SK-N-SH treated with all-trans-retinoic acid at 6 μM for 48 hours (cell line): ENCODE results near the gene SMG5.

Experiments
- ATAC-seq: fragments of 200-7000 bp; cut with Tn5 transposase; 3 replicates; pipeline ENCODE4 v1.9.1; 2020; ENCODE audit warnings: mild to moderate bottlenecking, moderate library complexity
- ARNTL ChIP-seq: fragments of 450-650 bp; formaldehyde crosslinking; IDR thresholded peaks from 2 replicates; pipeline ENCODE4 v1.5.0; 2020; ENCODE audit warnings: low read depth, mild to moderate bottlenecking, moderate library complexity, borderline replicate concordance
- BACH2 ChIP-seq: fragments of 250-450 bp; sonication (Bioruptor Pico); IDR thresholded peaks from 2 replicates; pipeline ENCODE4 v1.9.0; 2021; ENCODE audit warnings: mild to moderate bottlenecking, borderline replicate concordance
- CREB5 ChIP-seq: fragments of 250-450 bp; sonication (Bioruptor Pico); IDR thresholded peaks from 2 replicates; pipeline ENCODE4 v1.5.1; 2020; ENCODE audit warnings: low read depth, mild to moderate bottlenecking, moderate library complexity
- CSDC2 ChIP-seq: fragments of 250-450 bp; sonication (Bioruptor Pico); IDR thresholded peaks from 2 replicates; pipeline ENCODE4 v1.5.0; 2020; ENCODE audit warnings: mild to moderate bottlenecking, moderate library complexity
- CSRNP3 ChIP-seq: fragments of 250-450 bp; sonication (Bioruptor Pico); IDR thresholded peaks from 2 replicates; pipeline ENCODE4 v1.5.1; 2021; ENCODE audit warnings: mild to moderate bottlenecking, moderate library complexity
- ESRRG ChIP-seq: fragments of 250-450 bp; sonication (Bioruptor Pico); IDR thresholded peaks from 2 replicates; pipeline ENCODE4 v1.6.1; 2021; ENCODE audit warnings: mild to moderate bottlenecking
- ISL1 ChIP-seq: fragments of 250-450 bp; sonication (Bioruptor Pico); IDR thresholded peaks from 2 replicates; pipeline ENCODE4 v2.1.2; 2022; ENCODE audit warnings: mild to moderate bottlenecking, moderate library complexity
- OSR1 ChIP-seq: fragments of 250-450 bp; sonication (Bioruptor Pico); IDR thresholded peaks from 2 replicates; pipeline ENCODE4 v1.8.0; 2022; ENCODE audit warnings: moderate library complexity, mild to moderate bottlenecking, inconsistent platforms
- POU6F1 ChIP-seq: fragments of 250-450 bp; sonication (Bioruptor Pico); IDR thresholded peaks from 2 replicates; pipeline ENCODE4 v1.8.0; 2021; ENCODE audit warnings: low read depth, mild to moderate bottlenecking, moderate library complexity, borderline replicate concordance
- PPARA ChIP-seq: fragments of 250-450 bp; sonication (Bioruptor Pico); IDR thresholded peaks from 2 replicates; pipeline ENCODE4 v1.5.0; 2020; ENCODE audit warnings: mild to moderate bottlenecking, borderline replicate concordance
- RARB ChIP-seq: fragments of 250-450 bp; sonication (Bioruptor Pico); IDR thresholded peaks from 2 replicates; pipeline ENCODE4 v1.8.0; 2021; ENCODE audit warnings: mild to moderate bottlenecking, moderate library complexity
- TCF4 ChIP-seq: fragments of 250-450 bp; sonication (Bioruptor Pico); IDR thresholded peaks from 2 replicates; pipeline ENCODE4 v1.8.0; 2021; ENCODE audit warnings: mild to moderate bottlenecking, moderate library complexity, borderline replicate concordance
- TOX ChIP-seq: fragments of 250-450 bp; sonication (Bioruptor Pico); IDR thresholded peaks from 2 replicates; pipeline ENCODE4 v1.8.0; 2021; ENCODE audit warnings: mild to moderate bottlenecking, moderate library complexity, borderline replicate concordance
- TSHZ2 ChIP-seq: fragments of 250-450 bp; sonication (Bioruptor Pico); IDR thresholded peaks from 2 replicates; pipeline ENCODE4 v1.5.0; 2020; ENCODE audit warnings: mild to moderate bottlenecking, moderate library complexity
- ZC3H10 ChIP-seq: fragments of 250-450 bp; sonication (Bioruptor Pico); IDR thresholded peaks from 2 replicates; pipeline ENCODE4 v1.5.1; 2021; ENCODE audit warnings: mild to moderate bottlenecking, moderate library complexity
- ZFP3 ChIP-seq: fragments of 250-450 bp; sonication (Bioruptor Pico); IDR thresholded peaks from 2 replicates; pipeline ENCODE4 v1.5.0; 2020; ENCODE audit warnings: mild to moderate bottlenecking, moderate library complexity
- ZFP30 ChIP-seq: fragments of 450-650 bp; formaldehyde crosslinking; IDR thresholded peaks from 2 replicates; pipeline ENCODE4 v1.5.0; 2022; ENCODE audit warnings: mild to moderate bottlenecking, moderate library complexity
- ZNF8 ChIP-seq: fragments of 450-650 bp; formaldehyde crosslinking; IDR thresholded peaks from 2 replicates; pipeline ENCODE4 v1.5.0; 2020; ENCODE audit warnings: mild to moderate bottlenecking, moderate library complexity

The SMG5 gene

GRCh38 chr1:156286061-156286460, 3.4 kb upstream of the SMG5 start:
- TF ChIP-seq ZNF8 (CRISPR knock-in tag) = no peak
- TF ChIP-seq TCF4 (CRISPR knock-in tag) = no peak
- TF ChIP-seq RARB = no peak
- TF ChIP-seq TOX (CRISPR knock-in tag) = no peak
- TF ChIP-seq ARNTL = no peak
- TF ChIP-seq ZC3H10 = no peak
- no peak for ATAC-seq

GRCh38 chr1:156285437-156285836, 2.8 kb upstream of the SMG5 start:
- TF ChIP-seq BACH2 (CRISPR knock-in tag) = no peak
- no peak for TF ChIP-seq ISL1
- no peak for TF ChIP-seq TSHZ2
- TF ChIP-seq RARB = no peak
- TF ChIP-seq POU6F1 (CRISPR knock-in tag) = no peak
- no peak for TF ChIP-seq ZFP3
- TF ChIP-seq, all 23 proteins: peak for 0
- ATAC-seq = no peak

- no peak for ATAC-seq
- no peak for TF ChIP-seq ZC3H10
- TF ChIP-seq ZFP3 = no peak
- TF ChIP-seq ZFP30 (CRISPR knock-in tag) = no peak
- no peak for TF ChIP-seq ISL1
- TF ChIP-seq CSRNP3 (CRISPR knock-in tag) = no peak
- TF ChIP-seq CREB5 = no peak
- no peak for TF ChIP-seq CSDC2 (CRISPR knock-in tag)
- TF ChIP-seq PPARA (CRISPR knock-in tag) = no peak
These were observed 2.1 kb upstream of the SMG5 start for GRCh38 chr1:156284757-156285156.

- TF ChIP-seq RARB = no peak
- no peak for TF ChIP-seq ZNF8 (CRISPR knock-in tag)
- no peak for TF ChIP-seq ZC3H10
- TF ChIP-seq TOX (CRISPR knock-in tag) = no peak
- TF ChIP-seq ESRRG = no peak
- TF ChIP-seq CSDC2 (CRISPR knock-in tag) = no peak
- TF ChIP-seq TSHZ2 = no peak
- TF ChIP-seq CREB5 = no peak
- TF ChIP-seq TCF4 (CRISPR knock-in tag) = no peak
- no peak for TF ChIP-seq BACH2 (CRISPR knock-in tag)
- no peak for TF ChIP-seq PPARA (CRISPR knock-in tag)
- no peak for TF ChIP-seq ZFP3
- TF ChIP-seq POU6F1 (CRISPR knock-in tag) = no peak
- no peak for TF ChIP-seq OSR1 (CRISPR knock-in tag)
- no peak for ATAC-seq
These were observed 1.5 kb upstream of the SMG5 start, which contains the start of gene TMEM79 for GRCh38 chr1:156284112-156284511. Gene TMEM79, plus strand, starts transcription at chr1:156284325. Its CDS starts 902 bp downstream, at chr1:156285227.
